ENCODE results near the gene MLF2.

Gene MLF2

GRCh38 chr12:6752921-6753771, at the start of gene MLF2:
MLF2 (minus strand) TSS chr12:6753141; CDS start chr12:6752334, 807 bp downstream.
- DNase-seq = peak; percentile 97

GRCh38 chr12:6799147-6799546, 46.2 kb upstream of the MLF2 start:
- DNase-seq = no peak

- DNase-seq = no peak
Measured at GRCh38 chr12:6796576-6796975, 43.6 kb upstream of the MLF2 start.

GRCh38 chr12:6795088-6795487, 42.1 kb upstream of the MLF2 start:
- DNase-seq = no peak

GRCh38 chr12:6792522-6793201, 39.7 kb upstream of the MLF2 start:
- no peak for DNase-seq

GRCh38 chr12:6791931-6792520, 39.1 kb upstream of the MLF2 start:
- DNase-seq = no peak

- DNase-seq = peak; percentile 60
Measured at GRCh38 chr12:6790496-6791150, 37.7 kb upstream of the MLF2 start.

GRCh38 chr12:6788972-6789924, 36.3 kb upstream of the MLF2 start, which contains the start of gene CD4:
CD4 (plus strand) TSS chr12:6789528; CDS start chr12:6800139, 10,611 bp downstream.
- DNase-seq = peak; percentile 71

GRCh38 chr12:6787309-6787708, 34.4 kb upstream of the MLF2 start:
- no peak for DNase-seq

- DNase-seq = no peak
Measured at GRCh38 chr12:6786416-6787094, 33.6 kb upstream of the MLF2 start.

GRCh38 chr12:6784761-6785160, 31.8 kb upstream of the MLF2 start:
- no peak for DNase-seq

- DNase-seq = no peak
Measured at GRCh38 chr12:6784296-6784695, 31.4 kb upstream of the MLF2 start.

- DNase-seq = no peak
Measured at GRCh38 chr12:6783828-6784227, 30.9 kb upstream of the MLF2 start.

- DNase-seq = no peak
Measured at GRCh38 chr12:6782850-6783566, 30.1 kb upstream of the MLF2 start.

- no peak for DNase-seq
Measured at GRCh38 chr12:6782119-6782518, 29.2 kb upstream of the MLF2 start.

- DNase-seq = no peak
Measured at GRCh38 chr12:6780573-6780972, 27.6 kb upstream of the MLF2 start.

GRCh38 chr12:6779708-6780432, 26.9 kb upstream of the MLF2 start:
- no peak for DNase-seq

- peak; percentile 87 for DNase-seq
Measured at GRCh38 chr12:6778574-6779550, 25.9 kb upstream of the MLF2 start.

- DNase-seq = no peak
Measured at GRCh38 chr12:6778217-6778573, 25.3 kb upstream of the MLF2 start.

Measured in activated naive CD4-positive, alpha-beta T cell treated with anti-CD3 and anti-CD28 coated beads, Interleukin-2, amount 50 U/mL, for 16 hours (primary cell).